Measurements from ENCODE around the gene PRG2. TPM values are rescaled to one million over a fixed set of nuclear protein-coding genes. Genes with fewer than 3 reads are reported as not detected.

Gene PRG2
- total RNA-seq, 1 donor from 2014 or later = not detected

DNA sequence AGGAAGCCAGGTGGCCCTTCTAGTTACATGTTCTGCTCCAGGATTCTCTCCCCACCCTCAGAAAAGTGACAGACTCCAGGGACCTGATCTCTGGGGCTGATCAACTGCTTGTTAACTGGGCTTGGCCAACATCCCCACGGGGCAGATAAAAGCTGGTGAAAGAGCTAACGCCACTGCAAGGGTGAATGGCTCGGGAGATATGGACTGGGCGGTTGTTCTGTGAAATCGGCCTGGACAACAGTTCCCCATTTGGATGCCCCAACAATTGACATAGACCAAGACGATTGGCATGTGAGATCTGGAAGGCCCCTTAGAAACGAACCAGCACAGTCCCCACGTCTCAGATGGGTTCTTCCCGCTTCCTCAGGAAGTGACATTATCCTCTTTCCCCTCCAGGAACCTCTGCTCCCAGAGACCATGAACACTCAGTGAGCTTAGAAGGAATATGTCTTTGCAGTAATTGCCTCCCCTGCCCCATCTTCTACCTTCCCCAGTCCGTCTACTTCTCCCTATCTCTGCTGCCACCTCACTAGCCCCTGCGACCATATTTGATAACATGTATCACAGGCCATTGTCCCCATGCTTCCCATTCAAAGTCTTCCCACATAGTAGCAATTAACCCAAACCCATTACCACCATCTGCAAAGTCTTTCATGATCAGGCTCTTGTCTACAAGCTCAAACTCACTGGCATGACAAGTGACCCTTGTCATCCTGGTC, 5.6 kb upstream of the PRG2 start:
- DNase-seq = no peak

DNA sequence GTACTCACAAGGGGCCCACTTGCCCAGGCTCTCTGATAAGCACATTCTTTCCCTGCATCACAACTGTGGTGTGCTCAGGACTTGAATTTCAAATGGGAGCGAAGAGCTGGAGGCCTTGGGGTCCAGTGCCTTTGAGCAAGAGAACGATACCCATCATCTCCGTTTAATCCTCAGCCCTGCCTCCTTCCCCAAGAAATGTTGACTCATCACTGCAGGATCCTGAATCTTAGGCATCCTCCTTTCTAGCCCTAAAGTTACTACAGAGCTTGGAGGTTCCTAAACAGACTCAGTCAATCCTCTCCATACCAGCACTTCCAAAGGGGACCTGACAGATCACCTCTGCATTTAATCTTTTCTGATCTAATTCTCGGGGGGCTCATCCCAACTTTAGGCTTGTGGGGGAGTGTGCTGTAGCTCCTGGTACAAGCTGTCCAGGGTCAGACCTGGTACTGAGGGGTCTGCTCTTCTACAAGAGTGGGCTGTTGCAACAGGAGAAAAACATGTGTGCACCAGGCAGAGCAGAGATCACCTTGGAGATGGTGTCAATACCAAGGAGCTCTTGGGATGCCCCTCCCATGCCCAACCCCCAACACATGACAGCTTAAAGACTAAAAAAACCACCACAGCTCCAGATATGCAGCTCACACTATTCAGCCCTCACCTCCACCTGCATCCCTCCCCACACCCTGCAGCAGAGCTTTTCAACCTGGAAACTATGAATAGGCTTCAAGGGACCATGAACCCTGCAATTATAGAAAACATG, 3.9 kb upstream of the PRG2 start:
- DNase-seq = no peak

DNA sequence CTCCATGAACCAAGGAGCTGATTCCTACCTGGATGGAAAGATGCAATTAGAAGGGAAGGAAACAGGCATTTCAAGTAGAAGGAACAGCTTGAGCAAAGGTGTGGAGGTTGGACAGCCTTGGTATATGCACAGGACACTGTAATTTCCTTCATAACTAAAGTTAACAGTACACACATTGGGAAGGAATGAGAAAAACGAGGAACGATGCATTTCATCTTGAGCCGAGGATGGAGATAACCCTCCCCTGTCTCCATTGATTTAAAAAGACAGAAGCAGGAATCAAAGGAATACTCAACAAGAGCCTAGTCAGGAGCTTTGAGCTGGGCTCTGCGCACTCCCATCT, 2.3 kb upstream of the PRG2 start:
- DNase-seq = no peak

GRCh38 chr11:57392066-57392762, 1.8 kb upstream of the PRG2 start:
- DNase-seq = no peak

DNA sequence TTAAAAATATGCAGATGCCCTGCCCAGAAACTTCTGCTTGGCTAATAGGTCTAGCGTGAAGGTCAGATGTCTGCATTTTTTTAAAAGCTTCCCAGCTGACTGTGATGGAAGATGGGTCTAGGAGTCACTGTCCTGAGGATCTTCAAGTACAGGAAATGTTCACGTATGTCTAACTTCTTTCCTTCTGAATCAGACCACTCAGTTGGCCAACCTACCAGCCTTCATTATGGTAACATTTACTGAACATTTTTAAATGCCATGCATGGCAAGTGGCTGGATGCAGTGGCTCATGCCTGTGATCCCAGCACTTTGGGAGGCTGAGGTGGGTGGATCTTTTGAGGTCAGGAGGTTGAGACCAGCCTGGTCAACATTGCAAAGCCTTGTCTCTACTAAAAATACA, 1.1 kb upstream of the PRG2 start:
- no peak for DNase-seq

DNA sequence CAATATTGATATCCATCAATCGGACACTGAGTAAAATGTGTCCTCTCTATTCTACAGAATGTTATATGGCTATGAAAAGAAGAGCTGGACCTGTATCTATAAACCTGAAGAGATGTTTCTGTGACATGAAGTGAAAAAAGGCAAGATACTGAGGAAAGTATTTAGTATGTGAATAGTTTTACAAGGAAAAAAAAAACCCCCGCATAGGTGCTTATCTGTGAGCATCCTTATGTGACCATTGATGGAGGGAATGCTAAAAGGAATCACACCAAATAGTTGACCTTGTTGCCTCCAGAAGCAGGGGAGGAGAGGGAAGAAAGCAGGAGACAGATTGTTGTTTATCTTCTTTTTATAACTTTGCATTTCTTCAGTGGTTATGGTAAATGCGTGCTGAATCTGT, 661 bp upstream of the PRG2 start:
- DNase-seq = no peak

GRCh38 chr11:57387289-57388030, 3.0 kb downstream of the PRG2 start:
- DNase-seq = peak; percentile 63

DNA sequence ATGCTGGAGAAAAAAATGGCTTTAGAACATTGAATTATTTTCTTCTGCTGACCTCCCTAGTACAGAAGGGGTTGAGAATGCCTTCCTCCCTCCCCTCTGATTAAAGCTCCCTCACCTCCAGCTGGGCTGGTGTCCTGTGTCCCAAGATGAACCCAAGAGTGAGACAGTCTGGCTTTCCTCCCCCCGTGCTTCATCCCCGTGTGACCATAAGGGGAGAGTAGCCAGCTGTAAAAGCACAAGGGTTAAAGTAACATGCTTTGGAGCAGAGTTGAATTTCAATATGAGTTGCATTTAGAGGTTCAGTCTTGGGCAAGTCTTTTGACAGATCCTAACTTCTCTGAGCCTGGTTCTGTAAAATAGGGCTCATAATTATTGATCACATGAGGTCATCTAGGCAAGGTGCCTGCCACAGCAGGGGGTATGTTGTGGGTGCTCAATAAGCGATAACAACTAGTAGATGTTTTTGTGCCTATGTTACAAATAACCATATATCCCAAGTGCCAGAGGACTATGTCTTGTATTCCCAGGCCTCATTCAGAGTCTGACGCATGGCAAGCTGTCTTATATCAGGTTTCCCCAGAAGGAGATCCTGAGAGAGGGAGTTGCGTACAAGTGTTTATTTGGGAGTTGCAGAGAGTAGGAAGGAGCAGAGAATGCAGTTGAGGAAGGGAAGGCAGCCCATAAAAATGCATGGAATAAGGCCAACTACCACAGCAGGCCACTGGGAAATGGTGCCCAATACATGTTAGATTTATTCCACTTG, 4.1 kb downstream of the PRG2 start:
- no peak for DNase-seq

DNA sequence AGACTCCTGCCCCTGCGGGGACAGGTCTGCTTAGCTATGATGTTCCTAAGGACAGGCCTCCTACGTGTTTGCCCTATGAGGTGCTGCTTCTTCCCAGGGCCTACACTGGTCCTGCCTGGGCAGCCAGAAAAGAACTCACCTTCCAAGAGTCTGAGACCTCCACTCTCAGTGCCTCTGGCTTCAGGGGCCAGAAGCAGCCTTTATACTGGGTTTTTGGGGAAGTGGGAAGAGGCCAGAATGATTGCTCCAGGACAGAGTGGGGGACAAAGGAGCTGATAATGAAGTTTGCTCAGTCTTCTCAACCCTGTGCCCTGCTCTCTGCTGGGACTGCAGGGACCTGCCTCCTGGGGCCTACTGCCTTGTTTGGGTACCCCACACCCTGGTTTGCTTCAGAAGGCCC, 9.5 kb downstream of the PRG2 start, which contains the start of gene PRG3:
Gene PRG3 (minus strand): TSS at position 176 of the 400 bp plus-strand sequence. CDS start 442 bp downstream, outside the sequence.
- no peak for DNase-seq

GRCh38 chr11:57379732-57380131, 10.7 kb downstream of the PRG2 start:
- peak; percentile 60 for DNase-seq

- no peak for DNase-seq
Measured at GRCh38 chr11:57378186-57378585, 12.3 kb downstream of the PRG2 start.

GRCh38 chr11:57377107-57377506, 13.3 kb downstream of the PRG2 start:
- DNase-seq = no peak

DNA sequence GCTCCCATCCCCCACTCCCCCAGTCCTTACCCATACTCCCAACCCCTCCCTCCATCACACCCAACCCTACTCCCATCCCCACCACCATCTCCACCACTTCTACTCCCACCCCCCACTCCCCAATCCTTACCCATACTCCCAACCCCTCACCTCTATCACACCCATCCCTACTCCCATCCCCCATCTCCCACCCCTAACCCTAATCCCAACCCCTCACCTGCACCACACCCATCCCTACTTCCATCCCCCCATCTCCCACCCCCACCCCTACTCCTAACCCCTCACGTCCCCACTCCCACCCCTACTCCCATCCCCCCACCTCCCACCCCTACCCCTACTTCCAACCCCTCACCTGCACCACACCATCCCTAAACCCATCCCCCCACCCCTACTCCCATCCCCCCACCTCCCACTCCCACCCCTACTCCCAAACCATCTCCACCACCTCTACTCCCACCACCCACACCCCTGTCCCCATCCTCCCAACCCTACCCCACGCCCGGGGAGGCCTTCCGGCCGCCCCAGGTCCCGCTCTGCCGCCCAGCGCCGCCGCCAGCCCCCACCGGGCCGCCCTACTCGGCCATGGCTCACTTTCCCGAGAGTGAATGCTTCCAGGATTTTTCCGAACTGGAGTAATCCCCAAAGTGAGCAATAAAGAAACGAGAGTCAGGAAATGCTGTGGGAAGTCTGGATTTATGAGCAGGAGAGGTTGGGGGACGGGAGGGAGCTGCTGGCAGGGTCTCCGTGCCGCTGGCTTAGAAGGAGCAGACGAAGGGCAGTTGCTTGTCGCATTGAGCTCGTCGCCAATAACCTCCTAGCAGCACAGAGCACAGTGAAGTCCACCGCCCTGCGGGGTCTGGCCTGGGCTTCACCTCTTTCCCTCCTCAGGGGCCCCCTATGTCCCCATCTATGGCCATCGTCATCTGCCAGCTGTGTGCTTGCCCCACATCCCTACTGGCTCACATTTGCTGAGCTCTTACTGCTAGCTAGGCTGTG, 14.1 kb downstream of the PRG2 start:
- no peak for DNase-seq

GRCh38 chr11:57375490-57375889, 15.0 kb downstream of the PRG2 start:
- no peak for DNase-seq

GRCh38 chr11:57374966-57375365, 15.5 kb downstream of the PRG2 start:
- no peak for DNase-seq

DNA sequence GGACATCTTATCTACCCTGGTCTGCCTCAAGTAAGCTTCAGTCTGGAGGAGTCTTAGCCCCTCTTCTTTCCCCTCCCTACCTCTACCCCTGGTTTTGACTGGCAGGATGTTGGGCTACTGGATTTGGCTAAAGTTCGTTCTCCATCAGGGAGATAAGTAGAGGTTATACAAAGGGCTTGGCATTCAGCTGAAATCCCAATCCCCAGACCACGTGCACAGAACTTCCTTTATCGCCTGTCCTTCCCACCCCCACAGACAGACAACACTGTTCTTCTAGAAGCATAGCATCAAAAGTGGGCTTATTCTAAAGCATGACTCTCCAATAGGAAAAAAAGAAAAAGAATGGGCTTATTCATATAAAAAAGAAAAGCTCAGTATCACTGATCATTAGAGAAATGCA, 17.3 kb downstream of the PRG2 start:
- no peak for DNase-seq

- no peak for DNase-seq
Measured at GRCh38 chr11:57370941-57371340, 19.5 kb downstream of the PRG2 start.

DNA sequence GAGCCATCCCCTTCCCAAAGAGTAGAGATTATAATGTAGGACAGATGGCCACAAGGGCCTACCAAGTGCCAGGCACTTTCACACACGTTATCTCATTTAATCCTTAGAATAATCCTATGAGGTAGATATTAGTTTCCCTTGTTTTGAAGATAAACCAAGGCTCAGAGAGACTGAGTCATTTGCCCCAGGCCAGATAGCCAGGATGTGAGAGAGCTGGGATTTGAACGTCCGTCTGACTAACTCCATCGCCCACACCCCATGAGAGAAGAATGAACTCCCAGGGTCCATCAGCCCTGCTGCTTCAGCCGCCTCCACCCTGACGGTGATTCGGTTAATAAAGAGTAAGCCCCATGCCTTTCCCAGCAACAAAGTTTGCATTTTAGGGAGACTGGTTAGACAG, 20.2 kb downstream of the PRG2 start:
- DNase-seq = peak; percentile 17

- DNase-seq = no peak
Measured at GRCh38 chr11:57368845-57369232, 21.6 kb downstream of the PRG2 start.

DNA sequence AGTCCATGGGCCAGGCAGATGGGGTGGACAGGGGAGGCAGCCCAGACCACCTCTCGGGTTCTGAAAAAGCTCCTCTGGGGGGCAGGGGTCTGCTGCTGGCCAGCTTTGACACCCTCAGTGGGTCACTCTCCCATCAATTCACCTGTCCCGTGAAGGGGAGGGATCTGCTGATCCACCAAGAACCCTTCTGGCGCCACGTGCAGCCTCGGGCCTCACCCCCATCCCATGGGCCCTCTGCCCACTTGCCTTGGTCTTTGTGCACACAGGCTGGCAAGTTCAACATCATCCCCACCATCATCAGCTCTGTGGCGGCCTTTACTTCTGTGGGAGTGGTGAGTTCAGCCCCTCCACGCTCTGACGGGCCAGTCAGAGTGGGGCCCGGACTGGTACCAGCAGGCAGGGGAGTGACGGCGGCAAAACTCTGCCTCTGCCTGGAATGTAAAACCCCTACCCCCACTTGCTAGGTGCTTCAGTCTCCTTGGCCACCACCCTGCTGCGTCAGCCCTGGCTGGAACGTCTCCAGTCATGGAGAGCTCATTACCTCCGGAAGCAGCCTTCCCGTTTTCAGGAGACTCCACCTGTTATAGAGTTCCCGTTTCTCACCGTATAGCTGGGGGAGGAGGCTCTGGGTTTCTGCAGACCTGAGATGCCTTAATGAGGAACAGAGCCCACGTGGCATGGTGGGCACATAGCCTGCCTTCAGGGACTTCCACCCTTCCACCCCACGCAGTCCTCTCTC, 22.2 kb downstream of the PRG2 start:
- peak; percentile 55 for DNase-seq

Data from dermis blood vessel endothelial cell (primary cell).